ENCODE measurements around the gene SCN4B.

DNA sequence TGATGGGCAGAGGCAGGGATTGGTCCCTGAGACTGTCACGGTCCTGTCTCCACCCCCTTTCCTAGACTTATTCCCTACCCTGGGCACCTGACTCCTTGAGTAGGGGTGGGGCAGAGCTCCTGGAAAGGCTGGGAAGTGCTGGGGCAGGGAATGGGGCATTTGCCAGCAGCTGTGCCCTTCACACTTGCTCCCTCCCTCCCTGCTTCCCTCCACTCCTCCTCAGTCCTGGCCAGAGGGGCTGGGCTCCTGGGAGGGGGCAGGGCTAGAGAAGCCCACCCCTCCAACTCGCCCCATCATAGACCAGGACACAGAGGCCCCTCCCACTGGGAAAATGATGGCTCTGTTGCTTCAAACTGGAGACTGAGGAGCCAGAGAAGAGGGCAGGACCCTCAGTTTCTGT is 12.3 kb upstream of the SCN4B start:
- TF ChIP-seq POLR2A (IDR thresholded peaks at IDR 0.05; ENCODE audit: low read depth, low read length), result no peak
- no peak for TF ChIP-seq TAF1 (IDR thresholded peaks at IDR 0.05; ENCODE audit: borderline replicate concordance, low read depth, low read length)
